ENCODE measurements around the gene SMCR8.
A peak's percentile ranks its signal among the peaks of the same experiment; 100 is the strongest.

SMCR8 gene

GRCh38 chr17:18323007-18323406 is 7.9 kb downstream of the SMCR8 start:
- H4K20me1 ChIP-seq (ENCODE audit: insufficient read depth, low read length), result 0 out of 2 replicates have a peak, but pooled peaks cover 4% of the 10 kb centered on the region

DNA sequence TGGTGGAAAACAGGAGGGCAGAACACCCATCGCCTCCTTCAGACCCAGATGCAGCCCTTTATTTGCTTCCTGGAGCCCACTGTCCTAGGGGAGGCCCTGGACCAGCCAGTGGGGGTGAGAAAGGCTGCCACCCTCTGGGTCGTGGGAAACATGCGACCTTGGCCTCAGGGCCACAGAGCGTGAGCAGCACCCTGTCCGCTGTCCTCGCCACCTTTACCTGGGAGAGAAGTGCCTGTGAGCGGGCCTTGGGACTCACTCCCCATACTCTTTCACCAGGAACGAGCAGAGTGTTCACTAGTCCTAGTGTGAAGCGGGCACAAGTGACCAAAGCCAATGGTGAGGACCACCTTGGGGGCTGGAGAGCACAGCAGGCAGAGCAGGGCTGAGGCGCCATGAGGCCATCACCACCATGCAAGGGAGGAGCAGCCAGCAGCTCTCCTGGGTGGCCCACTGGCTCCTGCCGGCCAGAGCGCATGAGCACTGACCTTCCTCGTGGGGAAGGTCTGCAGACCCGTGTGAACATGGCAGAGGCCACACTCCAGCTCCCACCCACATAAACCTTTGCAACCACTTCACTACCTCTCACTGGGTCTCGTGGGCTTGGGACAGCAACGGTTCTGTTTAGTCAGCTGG is 8.5 kb downstream of the SMCR8 start:
- TF ChIP-seq EZH2phosphoT487 (IDR thresholded peaks at IDR 0.05; ENCODE audit: low read length) (no peak), EZH2 (optimal IDR thresholded peaks at IDR 0.05; ENCODE audit: low read depth, low read length) (no peak)
- TF ChIP-seq, protein P1, sequence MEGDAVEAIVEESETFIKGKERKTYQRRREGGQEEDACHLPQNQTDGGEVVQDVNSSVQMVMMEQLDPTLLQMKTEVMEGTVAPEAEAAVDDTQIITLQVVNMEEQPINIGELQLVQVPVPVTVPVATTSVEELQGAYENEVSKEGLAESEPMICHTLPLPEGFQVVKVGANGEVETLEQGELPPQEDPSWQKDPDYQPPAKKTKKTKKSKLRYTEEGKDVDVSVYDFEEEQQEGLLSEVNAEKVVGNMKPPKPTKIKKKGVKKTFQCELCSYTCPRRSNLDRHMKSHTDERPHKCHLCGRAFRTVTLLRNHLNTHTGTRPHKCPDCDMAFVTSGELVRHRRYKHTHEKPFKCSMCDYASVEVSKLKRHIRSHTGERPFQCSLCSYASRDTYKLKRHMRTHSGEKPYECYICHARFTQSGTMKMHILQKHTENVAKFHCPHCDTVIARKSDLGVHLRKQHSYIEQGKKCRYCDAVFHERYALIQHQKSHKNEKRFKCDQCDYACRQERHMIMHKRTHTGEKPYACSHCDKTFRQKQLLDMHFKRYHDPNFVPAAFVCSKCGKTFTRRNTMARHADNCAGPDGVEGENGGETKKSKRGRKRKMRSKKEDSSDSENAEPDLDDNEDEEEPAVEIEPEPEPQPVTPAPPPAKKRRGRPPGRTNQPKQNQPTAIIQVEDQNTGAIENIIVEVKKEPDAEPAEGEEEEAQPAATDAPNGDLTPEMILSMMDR (IDR thresholded peaks at IDR 0.05; ENCODE audit: low read length), result no peak
- Histone ChIP-seq H3K4me2 (ENCODE audit: low read depth, low read length) (no peak overlapping the region), H4K20me1 (ENCODE audit: insufficient read depth, low read length) (0 out of 2 replicates have a peak, but pooled peaks cover 4% of the 10 kb centered on the region), H3K4me3 (ENCODE audit: low read length) (no peak overlapping the region), H3K27me3 (replicated peaks; ENCODE audit: insufficient read depth, low read length) (no peaks in the 10 kb centered on the region), H3K27ac (ENCODE audit: low read length) (no peak overlapping the region), H3K9me3 (replicated peaks; ENCODE audit: insufficient read depth, low read length) (no peaks in the 10 kb centered on the region), H3K79me2 (ENCODE audit: low read length) (peaks cover 65% of the 10 kb centered on the region), H3K4me1 (ENCODE audit: low read length) (peaks cover 52% of the 10 kb centered on the region), H2AFZ (ENCODE audit: low read length) (no peak overlapping the region), H3K9ac (ENCODE audit: low read length) (no peak overlapping the region), H3K36me3 (replicated peaks; ENCODE audit: insufficient read depth, low read length) (0 out of 2 replicates have a peak, but pooled peaks cover 2% of the 10 kb centered on the region), H3F3A (ENCODE audit: insufficient read depth, low read length) (peaks cover 36% of the 10 kb centered on the region), H3K9me2 (replicated peaks; ENCODE audit: insufficient read depth, low read length) (no peaks in the 10 kb centered on the region)
- DNase-seq, result no peak

More at GRCh38 chr17:18323007-18323406, 7.9 kb downstream of the SMCR8 start:
- Histone ChIP-seq H3K79me2 (ENCODE audit: low read length) (peaks cover 64% of the 10 kb centered on the region), H3F3A (ENCODE audit: insufficient read depth, low read length) (peaks cover 36% of the 10 kb centered on the region), H3K27ac (ENCODE audit: low read length) (no peak overlapping the region), H3K4me1 (ENCODE audit: low read length) (peaks cover 48% of the 10 kb centered on the region), H3K36me3 (replicated peaks; ENCODE audit: insufficient read depth, low read length) (0 out of 2 replicates have a peak, but pooled peaks cover 2% of the 10 kb centered on the region), H2AFZ (ENCODE audit: low read length) (no peak overlapping the region), H3K4me2 (ENCODE audit: low read depth, low read length) (no peak overlapping the region), H3K27me3 (replicated peaks; ENCODE audit: insufficient read depth, low read length) (no peaks in the 10 kb centered on the region), H3K9ac (ENCODE audit: low read length) (no peak overlapping the region), H3K9me3 (replicated peaks; ENCODE audit: insufficient read depth, low read length) (no peaks in the 10 kb centered on the region), H3K9me2 (replicated peaks; ENCODE audit: insufficient read depth, low read length) (no peaks in the 10 kb centered on the region), H3K4me3 (ENCODE audit: low read length) (no peak overlapping the region)
- TF ChIP-seq EZH2 (optimal IDR thresholded peaks at IDR 0.05; ENCODE audit: low read depth, low read length), result no peak
- TF ChIP-seq, protein P1 (IDR thresholded peaks at IDR 0.05; ENCODE audit: low read length), result peak; percentile 6; the same call in 1 of the 2 replicates
- DNase-seq, result no peak

DNA sequence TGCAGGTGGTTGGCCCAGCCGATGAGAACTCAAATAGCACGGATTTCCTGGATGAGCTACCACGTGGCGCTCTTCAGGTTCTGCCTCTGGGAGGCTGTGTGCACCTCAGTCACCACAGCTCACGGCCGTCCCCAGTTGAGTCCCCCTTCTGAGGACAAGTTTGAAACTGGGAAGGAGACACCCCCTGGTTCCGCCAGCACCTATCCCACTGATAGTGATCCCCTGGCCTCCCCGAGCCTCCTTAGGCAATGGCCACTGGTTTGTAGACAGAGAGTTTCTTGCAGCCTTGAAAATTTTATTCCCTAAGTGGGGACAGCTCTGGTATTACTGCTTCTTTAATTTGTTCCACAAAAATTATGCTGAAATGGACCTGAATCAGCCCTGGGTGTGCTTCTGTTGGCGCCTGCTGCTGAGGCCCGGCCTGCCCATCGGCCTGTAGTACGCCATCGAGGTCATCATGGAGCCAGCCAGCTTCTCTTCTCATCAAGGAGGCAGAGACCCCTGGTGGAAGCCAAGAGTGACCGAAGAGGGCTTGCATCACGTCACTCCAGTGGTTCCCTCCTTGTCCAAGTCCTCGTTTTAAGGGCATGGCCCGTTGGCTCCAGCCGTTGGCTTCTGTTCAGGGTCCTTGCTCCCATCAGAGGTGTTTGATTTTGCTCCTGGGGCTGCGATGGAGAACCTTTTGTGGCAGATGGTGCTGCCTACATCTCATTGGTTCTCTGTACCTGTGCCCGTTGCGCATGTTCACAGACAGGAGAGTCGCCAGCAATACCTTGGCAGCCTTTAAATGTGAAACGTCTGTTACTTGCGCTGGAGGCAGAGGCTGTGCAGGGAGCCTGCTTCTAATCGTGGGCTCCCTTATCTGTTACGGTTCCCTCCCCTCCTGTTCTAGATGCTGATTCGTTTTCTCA is 9.3 kb downstream of the SMCR8 start:
- Histone ChIP-seq H3K9ac (ENCODE audit: low read length) (peak overlapping the region; percentile 59), H3K4me1 (ENCODE audit: low read length) (peaks cover 58% of the 10 kb centered on the region), H3K4me2 (ENCODE audit: low read depth, low read length) (peak overlapping the region; percentile 76), H4K20me1 (ENCODE audit: insufficient read depth, low read length) (0 out of 2 replicates have a peak, but pooled peaks cover 4% of the 10 kb centered on the region), H3K79me2 (ENCODE audit: low read length) (peaks cover 65% of the 10 kb centered on the region), H3F3A (ENCODE audit: insufficient read depth, low read length) (peaks cover 36% of the 10 kb centered on the region), H3K9me3 (replicated peaks; ENCODE audit: insufficient read depth, low read length) (no peaks in the 10 kb centered on the region), H3K36me3 (replicated peaks; ENCODE audit: insufficient read depth, low read length) (peaks cover 2% of the 10 kb centered on the region; the same call in 1 of the 2 replicates), H3K27ac (ENCODE audit: low read length) (peak overlapping the region; percentile 93), H2AFZ (ENCODE audit: low read length) (no peak overlapping the region), H3K4me3 (ENCODE audit: low read length) (no peak overlapping the region), H3K9me2 (replicated peaks; ENCODE audit: insufficient read depth, low read length) (no peaks in the 10 kb centered on the region), H3K27me3 (replicated peaks; ENCODE audit: insufficient read depth, low read length) (no peaks in the 10 kb centered on the region)
- no peak for DNase-seq
- TF ChIP-seq, protein P1 (IDR thresholded peaks at IDR 0.05; ENCODE audit: low read length), result no peak
- no peak for TF ChIP-seq EZH2phosphoT487 (IDR thresholded peaks at IDR 0.05; ENCODE audit: low read length)
- no peak for TF ChIP-seq EZH2 (optimal IDR thresholded peaks at IDR 0.05; ENCODE audit: low read depth, low read length)

All from MM.1S (cell line).